ENCODE measurements around the gene MPDU1.
A peak's percentile ranks its signal among the peaks of the same experiment; 100 is the strongest.
"Not testable (repeated sequence)": the region's sequence is repeated elsewhere in the genome, so short reads cannot be mapped to it uniquely, and the experiment has no call there.

Gene MPDU1

GRCh38 chr17:7614425-7615264, 31.0 kb downstream of the MPDU1 start, which contains the start of gene FXR2:
Gene FXR2 (minus strand): TSS chr17:7614897. CDS start chr17:7614532, 365 bp downstream.
- peak; percentile 99 to 100 for DNase-seq (ENCODE audit: low read depth in 2 of 2)

DNA sequence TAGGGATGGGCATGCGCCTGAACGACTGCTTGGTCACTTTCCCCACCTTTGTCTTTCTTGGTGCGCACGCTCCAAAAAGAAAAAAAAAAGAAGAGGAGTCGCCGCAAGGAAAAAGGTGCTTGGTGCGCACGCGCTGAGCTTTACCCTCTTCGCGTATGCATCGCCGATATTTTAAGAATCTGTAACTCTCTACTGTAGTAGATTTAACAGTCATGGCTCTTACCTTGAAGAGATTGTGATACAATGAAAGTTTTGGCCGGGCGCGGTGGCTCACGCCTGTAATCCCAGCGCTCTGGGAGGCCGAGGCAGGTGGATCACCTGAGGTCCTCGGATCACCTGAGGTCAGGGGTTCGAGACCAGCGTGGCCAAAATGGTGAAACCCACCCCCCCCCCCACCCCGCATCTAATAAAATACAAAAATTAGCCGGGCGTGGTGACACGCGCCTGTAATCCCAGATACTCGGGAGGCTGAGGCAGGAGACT, 31.7 kb downstream of the MPDU1 start:
- DNase-seq (ENCODE audit: low read depth in 2 of 2) = no peak

DNA sequence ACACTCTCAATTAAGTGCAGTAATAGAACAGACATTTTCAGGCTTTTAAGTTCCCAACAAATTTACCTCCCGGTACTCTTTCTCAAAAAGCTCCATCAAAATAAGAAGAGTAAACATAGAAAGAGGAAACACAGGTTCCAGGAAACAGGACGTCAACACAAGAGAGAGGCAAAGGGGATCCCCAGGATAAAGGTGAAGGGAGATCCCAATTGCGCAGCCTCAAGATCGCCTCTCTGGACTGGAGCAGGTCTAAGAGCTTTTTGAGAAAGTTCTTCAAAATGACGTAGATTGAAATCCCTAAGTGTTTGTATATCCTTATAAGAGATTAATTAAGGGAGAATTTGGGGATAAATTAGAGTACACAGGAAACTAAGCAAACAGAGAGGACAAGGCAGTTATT, 35.0 kb downstream of the MPDU1 start:
- DNase-seq (ENCODE audit: low read depth in 2 of 2) = no peak

DNA sequence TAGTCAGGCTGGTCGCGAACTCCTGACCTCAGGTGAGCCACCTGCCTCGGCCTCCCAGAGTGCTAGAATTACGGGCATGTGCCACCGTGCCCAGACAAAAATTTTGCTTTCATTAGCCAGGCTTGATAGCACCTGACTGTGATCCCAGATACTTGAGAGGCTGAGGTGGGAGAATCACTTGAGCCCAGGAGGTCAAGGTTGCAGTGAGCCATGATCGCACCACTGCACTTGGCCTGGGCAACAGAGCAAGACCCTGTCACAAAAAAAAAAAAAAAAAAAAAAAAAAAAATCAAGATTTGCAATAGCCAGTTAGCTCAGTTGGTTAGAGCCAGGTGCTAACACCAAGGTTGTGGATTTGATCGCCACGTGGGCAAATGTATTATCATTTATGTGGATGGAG, 37.2 kb downstream of the MPDU1 start:
- DNase-seq (ENCODE audit: low read depth in 2 of 2) = no peak

- no peak for DNase-seq (ENCODE audit: low read depth in 2 of 2)
These were observed 40.0 kb downstream of the MPDU1 start for GRCh38 chr17:7623661-7624060.

DNA sequence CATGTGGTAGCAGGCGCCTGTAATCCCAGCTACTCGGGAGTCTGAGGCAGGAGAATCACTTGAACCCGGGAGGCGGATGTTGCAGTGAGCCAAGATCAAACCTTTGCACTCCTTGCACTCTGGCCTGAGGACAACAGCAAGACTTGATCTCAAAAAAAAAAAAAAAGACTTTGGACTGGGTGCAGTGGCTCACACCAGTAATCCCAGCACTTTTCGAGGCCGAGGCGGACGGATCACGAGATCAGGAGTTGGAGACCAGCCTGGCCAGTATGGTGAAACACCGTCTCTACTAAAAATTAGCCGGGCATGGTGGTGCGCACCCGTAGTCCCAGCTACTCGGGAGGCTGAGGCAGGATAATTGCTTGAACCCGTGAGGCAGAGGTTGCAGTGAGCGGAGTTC, 42.1 kb downstream of the MPDU1 start:
- not testable (repeated sequence) for DNase-seq (ENCODE audit: low read depth in 2 of 2)

GRCh38 chr17:7626307-7626706, 42.7 kb downstream of the MPDU1 start:
- no peak for DNase-seq (ENCODE audit: low read depth in 2 of 2)

DNA sequence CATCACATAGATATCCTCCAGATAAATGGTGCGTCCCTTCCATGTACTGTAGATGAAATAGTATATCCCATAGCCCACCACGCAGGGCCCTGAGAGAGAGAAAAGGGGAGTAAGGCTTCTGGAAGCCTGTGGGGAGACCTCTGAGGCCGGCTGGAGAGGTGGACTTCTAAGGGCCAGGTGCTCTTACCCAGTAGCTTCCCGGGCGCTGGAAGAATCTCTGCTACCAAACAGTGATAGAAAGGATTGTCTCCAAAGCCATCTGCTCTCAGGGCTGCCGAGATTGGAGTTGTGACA, 43.3 kb downstream of the MPDU1 start:
- no peak for DNase-seq (ENCODE audit: low read depth in 2 of 2)

DNA sequence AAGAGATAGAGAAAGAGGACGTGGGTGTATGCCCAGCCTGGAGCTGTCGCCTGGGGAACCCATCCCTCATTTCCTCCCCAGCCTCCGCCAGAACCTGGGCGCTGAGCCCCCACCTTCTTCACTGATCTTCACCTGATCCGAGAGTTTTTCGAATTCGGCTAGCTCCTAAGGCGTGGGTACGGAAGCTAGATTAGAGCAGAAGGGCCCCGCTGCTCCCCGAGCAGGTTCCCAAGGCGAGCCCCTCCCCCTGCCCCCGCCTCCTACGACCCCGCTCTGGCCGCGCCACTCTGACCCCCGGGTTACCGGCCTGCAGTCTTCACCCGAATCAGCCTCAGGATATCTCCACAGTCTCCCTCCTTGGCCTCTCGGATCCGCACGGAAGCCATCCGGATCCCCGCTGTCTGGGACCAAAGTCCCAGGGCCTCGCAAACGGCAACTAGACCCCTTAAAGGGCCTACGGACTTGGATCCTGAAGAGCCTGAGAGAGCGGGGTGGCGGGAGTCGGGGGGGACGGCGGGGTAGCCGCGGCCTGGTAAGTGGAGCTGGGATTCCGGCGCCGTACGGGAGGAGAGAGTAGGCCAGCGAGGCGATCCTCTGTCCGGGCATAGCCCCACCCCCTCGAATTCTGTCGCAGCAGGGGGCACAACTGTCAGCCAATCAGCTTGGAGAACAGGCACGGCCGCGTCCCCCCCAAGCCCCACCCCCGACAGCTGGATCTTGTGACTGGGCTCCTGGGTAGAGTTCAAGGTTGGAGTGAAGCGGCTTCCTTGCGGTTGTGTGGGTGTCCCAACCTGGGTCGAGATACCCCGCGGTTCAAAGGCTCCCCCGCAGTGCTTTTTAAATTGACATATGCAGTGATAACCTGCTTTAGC, 43.8 kb downstream of the MPDU1 start, which contains the start of gene SAT2:
Gene SAT2, minus strand, starts transcription at position 572 of the 872 bp plus-strand sequence. Its CDS starts 186 bp downstream, at position 386.
- DNase-seq (ENCODE audit: low read depth in 2 of 2) = peak; percentile 78 to 82

DNA sequence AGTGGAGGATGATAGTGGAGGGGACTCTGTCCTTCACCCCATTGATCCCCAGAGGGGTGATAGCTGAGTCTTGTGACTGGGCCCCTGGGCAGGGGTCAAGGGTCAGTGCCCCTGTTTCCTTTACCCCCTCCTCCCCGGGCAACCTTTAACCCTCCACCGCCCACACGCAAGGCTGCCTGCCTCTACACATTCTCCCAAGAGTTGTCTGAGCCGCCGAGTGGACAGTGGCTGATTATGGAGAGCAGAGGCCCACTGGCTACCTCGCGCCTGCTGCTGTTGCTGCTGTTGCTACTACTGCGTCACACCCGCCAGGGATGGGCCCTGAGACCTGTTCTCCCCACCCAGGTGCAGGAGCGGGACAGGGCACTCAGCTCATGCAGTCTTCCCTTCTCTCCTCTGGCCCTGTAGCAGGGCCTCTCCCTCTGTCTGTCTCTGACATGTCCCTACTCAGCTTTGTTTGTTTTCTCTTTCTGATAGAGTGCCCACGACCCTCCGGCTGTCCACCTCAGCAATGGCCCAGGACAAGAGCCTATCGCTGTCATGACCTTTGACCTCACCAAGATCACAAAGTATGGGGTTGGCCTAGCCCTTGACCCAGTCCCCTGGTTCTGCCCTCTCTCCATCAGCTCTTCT, 46.4 kb downstream of the MPDU1 start, which contains the start of gene SHBG:
Gene SHBG, plus strand, starts transcription at position 197 of the 633 bp plus-strand sequence. Its CDS starts 38 bp downstream, at position 235.
- DNase-seq (ENCODE audit: low read depth in 2 of 2) = no peak

- no peak for DNase-seq (ENCODE audit: low read depth in 2 of 2)
These were observed 48.0 kb downstream of the MPDU1 start for GRCh38 chr17:7631398-7632380.

DNA sequence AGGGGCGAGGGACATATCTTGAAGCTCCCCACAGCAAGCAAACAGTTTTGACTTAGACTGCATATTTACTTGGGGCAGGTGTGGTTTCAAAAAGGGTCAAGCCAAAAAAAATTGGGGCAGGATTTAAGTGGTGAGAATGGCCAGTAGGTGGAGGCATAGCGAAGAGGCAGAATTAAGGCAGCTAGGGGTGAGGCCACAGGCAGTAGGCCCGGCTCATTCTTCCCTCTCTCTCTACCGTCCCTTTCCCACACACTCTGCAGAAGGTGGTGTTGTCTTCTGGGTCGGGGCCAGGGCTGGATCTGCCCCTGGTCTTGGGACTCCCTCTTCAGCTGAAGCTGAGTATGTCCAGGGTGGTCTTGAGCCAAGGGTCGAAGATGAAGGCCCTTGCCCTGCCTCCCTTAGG, 48.8 kb downstream of the MPDU1 start:
- DNase-seq (ENCODE audit: low read depth in 2 of 2) = no peak

GRCh38 chr17:7633093-7633492, 49.4 kb downstream of the MPDU1 start:
- no peak for DNase-seq (ENCODE audit: low read depth in 2 of 2)

DNA sequence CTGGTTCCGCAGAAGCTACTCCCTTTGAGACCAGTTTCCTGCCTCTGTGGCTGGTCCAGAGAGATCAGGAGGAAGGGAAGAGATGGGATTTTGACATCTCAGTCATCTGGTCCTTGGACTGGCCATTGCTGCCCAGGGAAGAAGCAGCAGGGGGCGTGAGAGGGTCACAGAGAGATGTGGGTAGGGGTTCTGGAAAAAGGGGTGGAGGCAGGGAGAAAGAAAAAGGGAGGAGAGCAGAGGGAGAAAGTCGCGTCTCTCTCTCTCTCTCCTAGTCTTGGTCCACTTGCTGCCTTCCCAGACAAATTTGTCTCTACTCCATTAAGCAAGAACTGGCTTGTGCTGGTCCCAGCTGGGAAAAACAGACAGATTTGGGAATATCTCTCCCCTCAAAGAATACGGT, 50.7 kb downstream of the MPDU1 start:
- no peak for DNase-seq (ENCODE audit: low read depth in 2 of 2)

GRCh38 chr17:7636163-7636562, 52.5 kb downstream of the MPDU1 start:
- no peak for DNase-seq (ENCODE audit: low read depth in 2 of 2)

All from stimulated activated CD8-positive, alpha-beta memory T cell treated with anti-CD3 and anti-CD28 coated beads, Interleukin-15, amount 100 ng/mL, for 48 hours (primary cell).